Epithelial cell of proximal tubule (primary cell): Measurements from ENCODE around the gene XIRP2. TPM values are rescaled to one million over a fixed set of nuclear protein-coding genes. Genes with fewer than 3 reads are reported as not detected.
"Not testable (repeated sequence)": the region's sequence is repeated elsewhere in the genome, so short reads cannot be mapped to it uniquely, and the experiment has no call there.

Experiments used
- DNase-seq: peaks from one replicate; pipeline ENCODE4 v3.0.0-alpha.2; 2011; ENCODE audit warnings: low read depth
- H3K4me3 ChIP-seq: 2 replicates; pipeline ENCODE4 v1.5.1; 2011; ENCODE audit warnings: low read depth, mild to moderate bottlenecking, low read length
- CTCF ChIP-seq: conservative IDR thresholded peaks from 2 replicates; pipeline ENCODE4 v1.5.1; 2012; ENCODE audit warnings: low read depth, mild to moderate bottlenecking, low read length
- total RNA-seq: library from RNA; depleted of rRNA; stranded (reverse); fragments of >200 nt; gene quantifications from 2 replicates; pipeline ENCODE4 v1.2.3, GENCODE V29; 2015

Gene XIRP2
- total RNA-seq, 1 donor from 2014 or later = not detected

- H3K4me3 ChIP-seq = no peak overlapping the region
- TF ChIP-seq CTCF = no peak
- DNase-seq = no peak
These were observed 215.5 kb downstream of the XIRP2 start for GRCh38 chr2:167103757-167104133.

- DNase-seq = no peak
- TF ChIP-seq CTCF = no peak
- H3K4me3 ChIP-seq = no peak overlapping the region
These were observed 216.4 kb downstream of the XIRP2 start for GRCh38 chr2:167104691-167105090.

- not testable (repeated sequence) for H3K4me3 ChIP-seq, DNase-seq
These were observed 221.4 kb downstream of the XIRP2 start for GRCh38 chr2:167109682-167110081.

- no peak for DNase-seq
- TF ChIP-seq CTCF = no peak
- no peak overlapping the region for H3K4me3 ChIP-seq
These were observed 222.1 kb downstream of the XIRP2 start for GRCh38 chr2:167110345-167110744.

- no peak for TF ChIP-seq CTCF
- DNase-seq = no peak
- H3K4me3 ChIP-seq = no peak overlapping the region
These were observed 225.7 kb downstream of the XIRP2 start for GRCh38 chr2:167114018-167114417.

GRCh38 chr2:167115541-167115940, 227.3 kb downstream of the XIRP2 start:
- TF ChIP-seq CTCF = no peak

DNA sequence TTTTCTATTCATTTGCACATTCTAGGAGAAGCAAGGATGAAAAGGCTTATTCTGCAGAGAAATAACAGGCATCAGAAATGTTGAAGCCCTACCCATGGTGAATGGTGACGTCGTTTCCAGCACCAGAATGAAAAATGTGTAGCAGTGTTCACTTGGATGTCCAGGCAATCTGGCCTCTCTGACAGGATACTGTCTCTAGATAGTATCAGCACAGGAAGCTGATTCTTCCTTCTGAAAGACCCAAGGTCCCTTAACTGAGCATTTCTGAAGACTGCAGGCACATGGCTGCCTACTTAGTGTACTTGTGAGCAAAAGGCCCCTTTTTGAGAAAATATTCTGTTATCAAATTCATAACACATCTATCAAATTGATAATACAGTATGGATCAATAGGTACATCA, 234.1 kb downstream of the XIRP2 start:
- DNase-seq = no peak
- H3K4me3 ChIP-seq = no peak overlapping the region
- no peak for TF ChIP-seq CTCF

More at GRCh38 chr2:167115541-167115940, 227.3 kb downstream of the XIRP2 start:
- H3K4me3 ChIP-seq = no peak overlapping the region
- no peak for DNase-seq

GRCh38 chr2:167126165-167126564, 237.9 kb downstream of the XIRP2 start:
- no peak for TF ChIP-seq CTCF
- DNase-seq = no peak
- H3K4me3 ChIP-seq = no peak overlapping the region
